ENCODE measurements around the gene KCNJ6. TPM values are rescaled to one million over a fixed set of nuclear protein-coding genes. Genes with fewer than 3 reads are reported as not detected.
A peak's percentile ranks its signal among the peaks of the same experiment; 100 is the strongest.

Gene KCNJ6
- total and polyA plus RNA-seq, 8 donors: under 0.01 to 1.3 (median 0.29) TPM; not detected in 3

- Histone ChIP-seq H3K4me3 (no peak overlapping the region), H3K36me3 (no peaks in the 10 kb centered on the region), H3K9me3 (no peaks in the 10 kb centered on the region), H3K4me1 (no peaks in the 10 kb centered on the region), H3K27ac (no peak overlapping the region), H3K27me3 (no peaks in the 10 kb centered on the region)
- TF ChIP-seq POLR2A (IDR thresholded peaks at IDR 0.05): no peak
- no peak for TF ChIP-seq EP300 (IDR thresholded peaks at IDR 0.05)
- 49 to 62% (median 56%) methylated on average over 5 of the region's 5 CpGs for WGBS, 5 donors
- intact Hi-C loops (cut with DNase I; ENCODE audit: low total_unique reads): no loop called here
- no peak for DNase-seq
Measured at GRCh38 chr21:37767984-37768383, 148.3 kb downstream of the KCNJ6 start.

- no peaks in the 10 kb centered on the region for H3K27me3 ChIP-seq
- no peak for TF ChIP-seq CTCF (IDR thresholded peaks at IDR 0.05)
- no peak for TF ChIP-seq EP300 (IDR thresholded peaks at IDR 0.05)
- TF ChIP-seq POLR2AphosphoS5 (IDR thresholded peaks at IDR 0.05): no peak
- TF ChIP-seq POLR2A (IDR thresholded peaks at IDR 0.05): no peak
- WGBS, 5 donors: 68 to 89% (median 78%) methylated on average over 5 of the region's 5 CpGs
- H3K9me3 ChIP-seq: no peaks in the 10 kb centered on the region
- H3K36me3 ChIP-seq: no peaks in the 10 kb centered on the region
- intact Hi-C loops (cut with DNase I; ENCODE audit: low total_unique reads): no loop called here
- H3K4me3 ChIP-seq: no peak overlapping the region
- no peak overlapping the region for H3K27ac ChIP-seq
- DNase-seq: no peak
- H3K4me1 ChIP-seq: no peaks in the 10 kb centered on the region
Measured at GRCh38 chr21:37766129-37766528, 150.1 kb downstream of the KCNJ6 start.

GRCh38 chr21:37765221-37765900 is 150.9 kb downstream of the KCNJ6 start:
- no peaks in the 10 kb centered on the region for H3K4me1 ChIP-seq
- H3K9me3 ChIP-seq: no peaks in the 10 kb centered on the region
- H3K27ac ChIP-seq: no peak overlapping the region
- WGBS, 5 donors: 59 to 78% (median 72%) methylated on average over 5 of the region's 5 CpGs
- TF ChIP-seq EP300 (IDR thresholded peaks at IDR 0.05) (no peak), POLR2A (IDR thresholded peaks at IDR 0.05) (no peak), CTCF (IDR thresholded peaks at IDR 0.05) (no peak), POLR2AphosphoS5 (IDR thresholded peaks at IDR 0.05) (no peak)
- H3K4me3 ChIP-seq: no peak overlapping the region
- no peak for DNase-seq
- H3K36me3 ChIP-seq: no peaks in the 10 kb centered on the region
- peaks cover 0 to 6% (median 0%) of the 10 kb centered on the region in 3 donors for H3K27me3 ChIP-seq
- intact Hi-C loops (cut with DNase I; ENCODE audit: low total_unique reads): no loop called here

GRCh38 chr21:37764691-37765090 is 151.6 kb downstream of the KCNJ6 start:
- 41 to 84% (median 57%) methylated on average over 2 of the region's 2 CpGs for WGBS, 5 donors
- no peak overlapping the region for H3K27ac ChIP-seq
- peaks cover 0 to 6% (median 0%) of the 10 kb centered on the region in 3 donors for H3K27me3 ChIP-seq
- no peak overlapping the region for H3K4me3 ChIP-seq
- no peaks in the 10 kb centered on the region for H3K9me3 ChIP-seq
- no peaks in the 10 kb centered on the region for H3K4me1 ChIP-seq
- DNase-seq: no peak
- TF ChIP-seq POLR2A (IDR thresholded peaks at IDR 0.05): no peak
- TF ChIP-seq EP300 (IDR thresholded peaks at IDR 0.05): no peak
- TF ChIP-seq POLR2AphosphoS5 (IDR thresholded peaks at IDR 0.05): no peak
- no peak for TF ChIP-seq CTCF (IDR thresholded peaks at IDR 0.05)
- intact Hi-C loops (cut with DNase I; ENCODE audit: low total_unique reads): no loop called here
- no peaks in the 10 kb centered on the region for H3K36me3 ChIP-seq

GRCh38 chr21:37763298-37763697 is 153.0 kb downstream of the KCNJ6 start:
- 56 to 68% (median 60%) methylated on average over 4 to 5 of the region's 5 CpGs for WGBS, 5 donors
- no peak for TF ChIP-seq EP300 (IDR thresholded peaks at IDR 0.05)
- no peak for TF ChIP-seq POLR2A (IDR thresholded peaks at IDR 0.05)
- TF ChIP-seq POLR2AphosphoS5 (IDR thresholded peaks at IDR 0.05): no peak
- no peak for TF ChIP-seq CTCF (IDR thresholded peaks at IDR 0.05)
- Histone ChIP-seq H3K4me1 (no peaks in the 10 kb centered on the region), H3K4me3 (no peak overlapping the region), H3K9me3 (no peaks in the 10 kb centered on the region), H3K27ac (no peak overlapping the region), H3K36me3 (no peaks in the 10 kb centered on the region), H3K27me3 (peaks cover 0 to 19% (median 0%) of the 10 kb centered on the region in 3 donors)
- intact Hi-C loops (cut with DNase I; ENCODE audit: low total_unique reads): no loop called here
- DNase-seq: peak in 1 of 2 donors; percentile 17
